Posterior cingulate gyrus (tissue), 11 donors: ENCODE results near the gene FCN1.

Experiments used
- DNase-seq, 10 donors: peaks; one replicate each; pipeline versions ENCODE4 v3.0.0 to v3.0.0-alpha.2; 2020 to 2021; ENCODE audit warnings: mixed read lengths in 3 of 10
- intact Hi-C: fragments of 100-400 bp; cut with DNase I; formaldehyde crosslinking; loops from one replicate; pipeline ENCODE4 v1.15.1; 2023

The FCN1 gene

GRCh38 chr9:134955156-134955555 lies 37.4 kb upstream of the FCN1 start:
- peak in 3 of 10 donors; percentile 1 to 40 (median 34) for DNase-seq
- intact Hi-C loops = no loop called here

- intact Hi-C loops = no loop called here
- DNase-seq = no peak
Measured at GRCh38 chr9:134951994-134952393, 34.3 kb upstream of the FCN1 start.

GRCh38 chr9:134951461-134951860 lies 33.7 kb upstream of the FCN1 start:
- DNase-seq = peak in 3 of 10 donors; percentile 4 to 51 (median 34)
- intact Hi-C loops = no loop called here

GRCh38 chr9:134950386-134951210 lies 32.9 kb upstream of the FCN1 start:
- DNase-seq = peak in 3 of 10 donors; percentile 4 to 64 (median 40)
- intact Hi-C loops = no loop called here

- peak in 2 of 10 donors; percentile 64 to 79 for DNase-seq
- intact Hi-C loops = no loop called here
Measured at GRCh38 chr9:134949681-134950385, 32.1 kb upstream of the FCN1 start.

- DNase-seq = peak in 3 of 10 donors; percentile 64 to 74 (median 70)
- intact Hi-C loops = no loop called here
Measured at GRCh38 chr9:134948149-134948548, 30.4 kb upstream of the FCN1 start.

- intact Hi-C loops = no loop called here
- DNase-seq = peak in 8 of 10 donors; percentile 48 to 95 (median 64)
Measured at GRCh38 chr9:134947265-134947955, 29.7 kb upstream of the FCN1 start.

GRCh38 chr9:134946663-134947062 lies 29.0 kb upstream of the FCN1 start:
- intact Hi-C loops = no loop called here
- peak in 1 of 10 donors; percentile 4 for DNase-seq

- peak in 3 of 10 donors; percentile 49 to 81 (median 61) for DNase-seq
- intact Hi-C loops = no loop called here
Measured at GRCh38 chr9:134945509-134946275, 28.0 kb upstream of the FCN1 start.

- DNase-seq = peak in 3 of 10 donors; percentile 63 to 76 (median 74)
- intact Hi-C loops = no loop called here
Measured at GRCh38 chr9:134944916-134945315, 27.2 kb upstream of the FCN1 start.

- intact Hi-C loops = no loop called here
- DNase-seq = peak in 3 of 10 donors; percentile 64 to 82 (median 69)
Measured at GRCh38 chr9:134944351-134944802, 26.7 kb upstream of the FCN1 start.

GRCh38 chr9:134943836-134944235 lies 26.1 kb upstream of the FCN1 start:
- intact Hi-C loops = no loop called here
- peak in 3 of 10 donors; percentile 54 to 82 (median 67) for DNase-seq

GRCh38 chr9:134943411-134943810 lies 25.7 kb upstream of the FCN1 start:
- peak in 3 of 10 donors; percentile 26 to 48 (median 30) for DNase-seq
- intact Hi-C loops = no loop called here

- DNase-seq = peak in 3 of 10 donors; percentile 22 to 78 (median 55)
- intact Hi-C loops = no loop called here
Measured at GRCh38 chr9:134942788-134943184, 25.1 kb upstream of the FCN1 start.

GRCh38 chr9:134942011-134942787 lies 24.5 kb upstream of the FCN1 start:
- DNase-seq = peak in 4 of 10 donors; percentile 23 to 84 (median 76)
- intact Hi-C loops = no loop called here

- DNase-seq = peak in 2 of 10 donors; percentile 39 to 65
- intact Hi-C loops = no loop called here
Measured at GRCh38 chr9:134940236-134941208, 22.8 kb upstream of the FCN1 start.

GRCh38 chr9:134939836-134940235 lies 22.1 kb upstream of the FCN1 start:
- intact Hi-C loops = no loop called here
- peak in 2 of 10 donors; percentile 23 to 67 for DNase-seq
